GM08714 (cell line): Measurements from ENCODE around the gene TM4SF1.

Source experiments
- H3K4me3 ChIP-seq: fragments of 200-500 bp; sonication (Bioruptor generic); 2 replicates; pipeline ENCODE4 v1.5.1; 2014; ENCODE audit warnings: mild to moderate bottlenecking, low read length, inconsistent platforms
- ZNF274 ChIP-seq: IDR thresholded peaks from 2 replicates; pipeline ENCODE4 v1.6.1; 2012; ENCODE audit warnings: mild to moderate bottlenecking, low read depth, low read length

Gene TM4SF1

DNA sequence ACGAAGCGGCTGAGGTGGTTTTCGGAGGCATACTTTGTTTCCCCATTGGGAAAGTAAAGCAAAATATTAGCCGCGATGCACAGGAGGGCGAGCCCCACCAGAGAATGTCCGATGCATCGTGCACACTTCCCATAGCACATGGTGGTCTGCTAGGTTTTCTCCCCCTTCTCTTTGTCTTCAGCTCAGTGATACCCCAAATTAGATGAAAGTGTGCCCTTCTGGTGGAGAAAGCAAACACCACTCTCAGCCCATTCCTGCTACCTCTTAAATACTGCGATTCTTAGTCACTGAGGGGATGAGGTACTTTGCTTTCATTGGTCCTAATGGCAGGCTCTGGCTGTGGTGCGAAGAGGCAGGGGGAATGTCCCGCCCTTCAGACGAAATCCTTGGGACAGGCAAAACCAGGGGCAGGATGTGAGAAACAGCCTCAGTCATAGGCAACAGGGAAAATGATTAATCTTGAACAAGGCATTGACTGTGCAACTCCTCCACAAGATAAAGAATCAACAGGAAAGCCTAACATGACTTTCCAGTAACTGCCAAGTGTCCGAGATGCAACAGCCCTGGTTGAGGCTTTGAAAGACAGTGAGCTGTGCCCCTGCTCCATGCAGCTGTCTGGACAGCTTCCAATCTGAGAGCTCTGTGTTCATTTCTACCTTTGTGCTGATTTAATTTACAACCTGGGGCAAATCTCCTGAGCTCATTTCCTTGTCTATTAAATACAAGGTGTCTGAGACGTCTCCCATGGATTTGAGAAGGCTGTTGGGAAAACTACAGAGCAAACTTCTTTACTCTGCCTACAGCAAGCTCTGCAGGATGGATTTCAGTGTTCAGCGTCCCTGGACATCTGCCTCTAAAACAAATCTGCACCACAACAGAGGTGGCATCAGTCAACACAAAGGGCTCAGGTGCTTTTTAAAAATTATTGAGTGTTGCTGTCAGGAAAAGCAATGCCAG, at the start of gene TM4SF1:
Gene TM4SF1 (minus strand): TSS at position 242 of the 957 bp plus-strand sequence. CDS start 102 bp downstream, at position 140.
- no peak for TF ChIP-seq ZNF274
- no peak within 1 kb of the TSS for H3K4me3 ChIP-seq

- H3K4me3 ChIP-seq = no peak overlapping the region
- no peak for TF ChIP-seq ZNF274
Measured at GRCh38 chr3:149426325-149426724, 48.9 kb upstream of the TM4SF1 start.

GRCh38 chr3:149424918-149425317, 47.5 kb upstream of the TM4SF1 start:
- TF ChIP-seq ZNF274 = no peak

DNA sequence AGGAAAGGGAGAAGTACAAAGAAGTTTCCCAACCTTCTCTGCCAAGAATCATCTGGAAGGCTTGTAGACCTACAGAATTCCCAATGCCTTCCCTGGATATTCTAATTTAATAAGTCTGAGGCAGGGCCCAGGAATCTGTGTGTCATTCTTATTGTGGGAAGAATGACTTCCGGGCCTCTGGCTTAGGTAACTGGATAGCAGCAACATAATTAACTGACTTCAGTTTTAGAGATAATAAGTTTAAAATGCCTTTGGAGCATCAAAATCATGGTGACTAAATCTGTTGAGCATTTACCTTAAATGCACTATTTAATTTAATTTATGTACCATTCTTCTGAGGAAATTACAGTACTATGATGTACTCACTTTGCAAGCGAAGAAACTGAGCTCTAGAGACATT, 44.3 kb upstream of the TM4SF1 start:
- no peak overlapping the region for H3K4me3 ChIP-seq
- TF ChIP-seq ZNF274 = no peak

More at GRCh38 chr3:149424918-149425317, 47.5 kb upstream of the TM4SF1 start:
- H3K4me3 ChIP-seq = no peak overlapping the region

DNA sequence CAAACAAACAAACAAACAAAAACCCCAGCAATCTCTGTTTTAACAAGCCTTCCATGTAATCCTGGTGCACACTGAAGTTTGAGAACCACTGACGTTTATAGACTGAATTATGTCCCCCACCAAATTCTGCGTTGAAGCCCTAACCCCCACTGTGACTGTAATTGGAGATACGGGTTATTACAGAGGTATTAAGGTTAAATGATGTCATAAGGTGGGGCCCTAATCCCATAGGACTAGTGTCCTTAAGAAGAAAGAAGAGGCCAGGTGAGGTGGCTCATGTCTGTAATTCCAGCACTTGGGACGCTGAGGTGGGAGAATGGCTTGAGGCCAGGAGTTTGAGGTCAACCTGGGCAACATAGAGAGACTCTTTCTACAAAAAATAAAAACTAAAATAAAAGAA, 42.4 kb upstream of the TM4SF1 start:
- H3K4me3 ChIP-seq = no peak overlapping the region
- no peak for TF ChIP-seq ZNF274

DNA sequence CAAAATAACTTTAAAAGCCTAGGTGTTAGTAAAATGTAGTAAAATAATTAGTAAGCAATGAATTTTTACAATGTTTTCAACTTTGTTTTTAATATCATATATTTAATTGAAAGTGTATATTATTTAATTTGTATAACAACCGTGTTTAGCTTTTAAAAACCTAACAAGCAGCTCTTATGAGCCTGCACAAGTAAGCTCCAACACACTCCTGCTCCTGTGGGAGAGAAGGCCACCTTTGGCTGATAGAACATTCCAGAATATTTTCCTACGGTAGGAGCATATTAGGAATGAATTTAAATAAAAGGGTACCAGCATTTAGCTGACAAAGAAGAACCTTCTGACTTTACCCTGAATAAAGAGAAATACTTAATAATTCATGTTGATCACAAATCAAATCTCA, 40.3 kb upstream of the TM4SF1 start:
- no peak for TF ChIP-seq ZNF274

DNA sequence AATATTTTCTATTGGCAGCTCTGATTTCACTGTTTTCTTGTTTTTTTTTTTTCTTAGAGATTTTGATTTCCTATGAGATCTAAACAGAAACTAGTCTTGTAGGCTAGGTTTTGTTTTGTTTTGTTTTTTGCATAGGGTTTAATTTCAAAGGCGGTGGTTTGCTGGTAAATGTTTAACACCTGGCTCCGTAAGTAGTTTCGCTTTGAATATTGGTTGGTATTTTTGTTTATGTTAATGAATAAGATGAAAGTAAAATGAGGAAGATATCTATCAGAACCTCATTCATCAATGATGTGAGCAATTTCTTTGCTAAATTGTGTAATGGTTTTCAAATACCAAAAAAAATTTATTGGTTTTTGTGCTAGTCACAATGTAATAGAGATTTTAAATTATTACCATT, 39.7 kb upstream of the TM4SF1 start:
- TF ChIP-seq ZNF274 = no peak
- no peak overlapping the region for H3K4me3 ChIP-seq

More for the DNA sequence above, 40.3 kb upstream of the TM4SF1 start:
- no peak overlapping the region for H3K4me3 ChIP-seq

DNA sequence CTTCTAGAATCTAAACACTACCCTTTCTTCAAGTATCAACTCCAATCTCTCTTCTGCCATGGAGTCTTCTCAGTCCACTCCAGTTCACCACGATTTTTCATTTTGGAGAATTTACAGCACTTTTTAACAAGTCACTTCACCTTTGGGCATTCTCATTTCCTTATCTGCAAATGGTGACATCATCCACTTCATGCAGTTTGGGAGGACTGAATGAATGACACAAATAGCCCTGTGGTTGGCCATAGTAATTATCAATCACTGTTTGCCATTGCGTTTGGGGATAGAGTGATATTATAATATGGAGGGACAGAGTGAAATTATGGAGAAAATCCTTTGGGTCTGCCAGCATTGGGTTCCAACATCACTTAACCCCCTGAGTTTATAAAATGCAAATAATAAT, 38.0 kb upstream of the TM4SF1 start:
- TF ChIP-seq ZNF274 = no peak
- H3K4me3 ChIP-seq = no peak overlapping the region

DNA sequence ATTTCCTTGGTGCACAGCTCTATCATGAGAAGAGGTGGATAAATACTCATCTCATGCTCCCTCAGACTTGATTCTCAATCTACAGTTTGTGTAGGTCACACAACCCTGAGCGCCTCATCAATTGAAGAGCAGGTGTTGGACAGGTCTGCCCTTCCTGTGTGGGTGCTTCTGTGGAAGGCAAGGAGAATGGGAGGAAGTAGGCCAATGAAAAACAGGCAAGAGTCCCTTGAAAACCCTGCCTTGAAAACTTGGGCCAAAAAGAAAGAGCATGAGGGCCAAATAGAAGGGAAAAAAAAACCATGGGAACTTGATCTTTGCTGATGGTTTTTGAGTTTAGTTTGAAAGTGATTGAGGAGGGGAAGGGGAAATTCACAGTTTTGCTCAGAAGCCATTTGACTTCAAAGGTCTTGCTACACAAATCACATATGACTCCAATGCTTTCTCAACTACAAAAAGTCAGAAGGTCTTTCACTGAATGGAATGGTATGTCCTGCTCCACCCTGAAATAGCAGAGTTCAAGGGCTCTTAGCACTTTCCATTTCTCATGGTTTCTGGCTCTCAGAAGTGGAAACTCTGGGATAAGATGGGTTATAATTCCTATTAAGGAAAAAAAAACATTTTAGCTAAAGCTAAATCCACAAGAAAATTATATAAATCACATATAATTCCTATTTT, 37.2 kb upstream of the TM4SF1 start:
- no peak for TF ChIP-seq ZNF274
- H3K4me3 ChIP-seq = no peak overlapping the region

DNA sequence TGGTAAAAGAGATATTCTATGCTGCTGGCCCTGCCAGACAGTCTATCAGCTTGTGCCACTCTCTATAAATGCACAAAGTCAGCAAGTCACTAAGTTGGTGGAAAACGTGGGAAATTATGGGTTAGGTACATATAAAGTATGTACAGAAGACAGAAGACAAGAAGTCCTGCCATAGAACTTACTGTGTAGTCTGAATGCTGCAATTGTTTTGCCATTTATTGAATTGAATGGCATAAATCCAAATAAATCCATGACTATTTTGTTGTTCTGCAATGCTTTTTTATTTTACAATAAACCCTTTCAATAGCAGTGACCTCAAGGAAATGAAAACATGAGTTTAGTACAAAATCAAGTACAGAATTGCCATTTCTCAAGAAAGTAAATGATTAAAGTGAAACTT, 34.1 kb upstream of the TM4SF1 start:
- H3K4me3 ChIP-seq = no peak overlapping the region
- no peak for TF ChIP-seq ZNF274

- TF ChIP-seq ZNF274 = no peak
- no peak overlapping the region for H3K4me3 ChIP-seq
Measured at GRCh38 chr3:149409351-149409750, 31.9 kb upstream of the TM4SF1 start.

DNA sequence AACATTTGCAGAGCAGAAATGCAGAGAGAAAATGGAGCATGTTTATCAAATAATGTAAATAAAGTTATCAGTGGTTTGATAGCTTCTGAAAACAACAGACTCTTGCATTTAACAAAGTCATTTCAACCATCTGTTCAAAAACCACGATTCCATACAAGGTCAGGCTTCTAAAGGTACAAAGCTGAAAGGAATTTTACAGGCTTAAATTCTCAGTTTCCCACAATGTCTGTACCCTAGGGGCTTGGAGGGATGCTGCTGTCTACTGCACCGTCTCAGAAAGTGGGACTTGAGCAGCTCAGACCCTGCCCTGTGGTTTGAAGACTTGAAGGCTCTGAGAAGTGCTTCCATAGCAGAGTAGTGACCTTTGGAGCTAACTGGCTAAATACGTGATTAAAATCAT, 30.4 kb upstream of the TM4SF1 start:
- no peak overlapping the region for H3K4me3 ChIP-seq
- no peak for TF ChIP-seq ZNF274

- H3K4me3 ChIP-seq = no peak overlapping the region
- TF ChIP-seq ZNF274 = no peak
Measured at GRCh38 chr3:149406244-149406752, 28.8 kb upstream of the TM4SF1 start.

GRCh38 chr3:149403443-149403842, 26.0 kb upstream of the TM4SF1 start:
- TF ChIP-seq ZNF274 = no peak
- H3K4me3 ChIP-seq = no peak overlapping the region

DNA sequence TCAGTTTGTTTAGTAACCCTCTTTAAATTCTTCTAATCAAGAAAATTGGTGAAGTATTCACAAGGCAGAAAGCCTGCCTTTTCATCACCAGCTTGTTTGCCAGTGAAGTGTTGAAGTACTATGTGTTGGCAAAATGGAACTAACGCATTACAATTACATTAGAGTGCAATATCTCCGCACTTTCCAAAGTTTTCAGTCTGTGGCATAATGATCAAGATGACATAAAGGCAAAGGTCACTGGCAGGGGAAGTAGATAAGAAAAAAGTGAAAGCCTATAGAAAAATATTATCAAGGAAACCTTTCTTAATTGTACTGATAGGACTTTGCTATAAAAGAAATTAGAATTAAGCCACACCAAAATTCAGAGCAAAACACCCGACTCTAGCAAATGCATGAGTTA, 25.0 kb upstream of the TM4SF1 start:
- TF ChIP-seq ZNF274 = no peak
- no peak overlapping the region for H3K4me3 ChIP-seq
